Mucosa of rectum (tissue), 2 donors: ENCODE measurements around the gene TBCD.

Experiments used
- H3K27ac ChIP-seq, 2 donors: one replicate each; pipeline ENCODE4 v1.7.0; 2013; ENCODE audit warnings: inconsistent platforms in 2 of 2, low read depth in 2 of 2, low read length in 2 of 2
- H3K27me3 ChIP-seq, 2 donors: one replicate each; pipeline ENCODE4 v1.7.0; 2013; ENCODE audit warnings: low read length in 2 of 2; ENCODE audit not compliant: control insufficient read depth in 2 of 2, insufficient read depth in 2 of 2
- H3K36me3 ChIP-seq, 2 donors: one replicate each; pipeline ENCODE4 v1.7.0; 2013; ENCODE audit warnings: low read length in 2 of 2; ENCODE audit not compliant: control insufficient read depth in 2 of 2, insufficient read depth in 2 of 2
- H3K4me1 ChIP-seq, 2 donors: one replicate each; pipeline ENCODE4 v1.7.0; 2013; ENCODE audit warnings: low read length in 2 of 2, mild to moderate bottlenecking in 1 of 2; ENCODE audit not compliant: control insufficient read depth in 2 of 2, insufficient read depth in 2 of 2
- H3K4me3 ChIP-seq, 2 donors: one replicate each; pipeline ENCODE4 v1.7.0; 2013; ENCODE audit warnings: low read length in 2 of 2
- H3K9ac ChIP-seq, 2 donors: one replicate each; pipeline ENCODE4 v1.7.0; 2013; ENCODE audit warnings: low read length in 2 of 2, low read depth in 1 of 2, mild to moderate bottlenecking in 1 of 2
- H3K9me3 ChIP-seq, 2 donors: one replicate each; pipeline ENCODE4 v1.7.0; 2013; ENCODE audit warnings: low read length in 2 of 2; ENCODE audit not compliant: control insufficient read depth in 2 of 2
- donor health status: healthy.
- donor health status: Normal muscosa, but diverticular disease.

TBCD gene

DNA sequence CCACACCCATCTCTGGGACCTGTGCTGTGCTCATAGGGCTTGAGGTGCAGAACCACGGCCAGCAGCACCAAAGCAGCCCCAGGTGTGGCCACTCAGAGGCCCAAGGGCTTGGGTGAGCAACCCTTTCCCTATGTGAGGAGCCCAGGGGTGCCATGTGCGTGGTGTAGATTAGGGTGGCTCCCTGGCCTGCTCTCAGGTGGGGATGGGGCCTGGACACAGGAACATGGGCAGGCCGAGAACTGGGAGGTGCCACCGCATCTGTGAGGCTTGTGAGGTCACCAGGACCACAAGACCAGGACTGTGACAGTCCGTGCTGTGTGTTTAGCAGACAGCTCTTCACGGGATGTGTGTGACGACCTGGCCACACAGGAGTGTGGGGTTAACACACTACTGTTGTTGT lies 191.5 kb downstream of the TBCD start:
- peaks cover 37 to 41% of the 10 kb centered on the region in 2 donors for H3K36me3 ChIP-seq
- H3K4me3 ChIP-seq, result no peak overlapping the region
- no peaks in the 10 kb centered on the region for H3K27me3 ChIP-seq
- no peak overlapping the region for H3K9ac ChIP-seq
- H3K9me3 ChIP-seq, result peaks cover 8 to 9% of the 10 kb centered on the region in 2 donors
- H3K4me1 ChIP-seq, result no peaks in the 10 kb centered on the region
- H3K27ac ChIP-seq, result no peak overlapping the region

- Histone ChIP-seq H3K9ac (no peak overlapping the region), H3K27me3 (no peaks in the 10 kb centered on the region), H3K27ac (no peak overlapping the region), H3K9me3 (peaks cover 8 to 9% of the 10 kb centered on the region in 2 donors), H3K36me3 (peaks cover 37 to 40% of the 10 kb centered on the region in 2 donors), H3K4me1 (no peaks in the 10 kb centered on the region), H3K4me3 (no peak overlapping the region)
Measured at GRCh38 chr17:82943751-82944150, 191.9 kb downstream of the TBCD start.

DNA sequence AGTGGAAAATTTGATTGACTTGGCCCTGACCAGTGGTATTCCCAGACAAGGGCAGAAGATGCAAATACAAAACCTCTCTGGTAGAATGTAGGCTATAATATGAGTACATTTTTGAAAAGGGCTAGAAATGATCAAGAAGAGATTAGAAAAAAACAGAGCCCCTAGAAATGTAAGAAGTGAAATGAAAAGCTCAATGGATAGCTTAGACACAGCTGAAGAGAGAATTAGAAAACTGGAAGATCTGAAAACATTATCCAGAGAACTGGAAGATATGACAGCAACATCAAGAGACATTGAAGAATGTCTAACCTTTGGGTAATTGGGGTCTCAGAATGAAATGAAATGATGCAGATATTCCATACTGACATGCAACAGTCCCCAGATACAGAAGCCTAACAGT lies 193.1 kb downstream of the TBCD start:
- H3K4me3 ChIP-seq, result no peak overlapping the region
- no peak overlapping the region for H3K9ac ChIP-seq
- H3K4me1 ChIP-seq, result no peaks in the 10 kb centered on the region
- no peaks in the 10 kb centered on the region for H3K27me3 ChIP-seq
- peaks cover 8 to 9% of the 10 kb centered on the region in 2 donors for H3K9me3 ChIP-seq
- peaks cover 30 to 33% of the 10 kb centered on the region in 2 donors for H3K36me3 ChIP-seq
- no peak overlapping the region for H3K27ac ChIP-seq

DNA sequence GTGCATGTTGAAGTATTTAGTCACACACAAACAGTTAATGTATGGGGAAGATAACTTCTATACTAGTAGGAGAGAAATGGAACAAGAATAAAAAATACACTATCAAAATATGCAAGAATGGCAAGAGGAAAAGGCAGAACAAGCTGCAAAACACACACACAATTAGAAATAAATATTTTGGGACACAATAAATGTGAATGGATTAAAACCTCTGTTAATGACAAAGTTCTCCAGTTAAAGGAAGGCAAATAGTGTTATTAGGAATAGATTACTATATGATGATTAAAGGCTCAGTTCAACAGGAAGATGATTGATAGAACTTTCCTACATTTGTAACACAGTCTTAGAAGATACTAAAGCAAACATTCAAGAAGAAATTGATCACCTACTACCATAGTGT lies 194.2 kb downstream of the TBCD start:
- H3K4me3 ChIP-seq, result no peak overlapping the region
- H3K36me3 ChIP-seq, result peaks cover 24 to 33% of the 10 kb centered on the region in 2 donors
- no peaks in the 10 kb centered on the region for H3K4me1 ChIP-seq
- H3K9me3 ChIP-seq, result peaks cover 8 to 9% of the 10 kb centered on the region in 2 donors
- H3K27me3 ChIP-seq, result no peaks in the 10 kb centered on the region
- no peak overlapping the region for H3K9ac ChIP-seq
- no peak overlapping the region for H3K27ac ChIP-seq

DNA sequence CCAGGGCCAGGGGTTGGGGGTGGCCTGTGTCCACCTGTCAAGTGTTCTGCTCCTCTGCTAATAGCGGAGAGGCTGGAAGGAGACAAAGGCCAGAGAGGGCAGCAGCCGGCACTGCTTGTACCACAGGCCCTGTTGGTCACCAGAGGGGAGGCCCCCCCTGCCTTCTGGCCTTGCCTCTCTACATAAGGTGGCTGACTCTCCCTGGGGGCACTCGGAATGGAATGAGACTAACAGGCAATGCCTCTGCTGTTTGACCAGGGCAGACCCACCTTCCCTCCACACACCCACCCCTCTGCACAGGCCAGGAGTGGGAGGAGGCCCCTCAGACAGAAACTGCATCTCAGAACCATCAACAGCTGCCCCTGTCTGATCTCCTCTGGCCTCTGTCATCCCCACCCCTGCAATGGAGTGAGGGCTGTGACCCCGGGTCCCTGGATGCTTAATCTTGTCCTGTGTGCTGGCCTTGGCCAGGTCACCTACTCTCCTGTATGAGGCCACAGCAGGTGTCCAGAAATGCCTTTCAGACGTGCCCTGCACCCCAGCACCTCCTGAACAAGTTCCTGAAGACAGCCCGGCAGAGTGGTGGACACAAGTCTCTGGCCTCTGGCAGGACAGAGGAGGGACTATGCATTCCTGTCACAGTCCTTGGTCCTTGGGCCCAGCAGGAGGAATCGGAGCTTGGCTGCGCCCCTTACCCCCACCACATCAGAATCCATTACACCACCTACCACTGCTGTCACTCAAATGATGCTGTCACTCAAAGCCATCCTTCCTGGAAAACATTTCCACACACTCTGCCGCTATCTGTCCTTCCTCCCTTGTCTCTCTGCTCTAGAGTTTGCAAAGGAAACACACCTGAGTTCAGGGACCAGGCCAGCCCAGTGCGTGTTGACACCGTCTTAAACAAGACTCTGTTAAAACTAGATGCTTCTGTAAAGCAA lies 195.5 kb downstream of the TBCD start:
- Histone ChIP-seq H3K36me3 (peaks cover 19 to 24% of the 10 kb centered on the region in 2 donors), H3K4me3 (no peak overlapping the region), H3K27ac (no peak overlapping the region), H3K27me3 (no peaks in the 10 kb centered on the region), H3K9me3 (peaks cover 8 to 9% of the 10 kb centered on the region in 2 donors), H3K4me1 (no peaks in the 10 kb centered on the region), H3K9ac (no peak overlapping the region)

GRCh38 chr17:82948081-82948511 lies 196.2 kb downstream of the TBCD start:
- H3K9me3 ChIP-seq, result peaks cover 8 to 9% of the 10 kb centered on the region in 2 donors
- no peak overlapping the region for H3K27ac ChIP-seq
- no peaks in the 10 kb centered on the region for H3K27me3 ChIP-seq
- no peak overlapping the region for H3K9ac ChIP-seq
- H3K4me1 ChIP-seq, result no peaks in the 10 kb centered on the region
- H3K4me3 ChIP-seq, result no peak overlapping the region
- peaks cover 11 to 16% of the 10 kb centered on the region in 2 donors for H3K36me3 ChIP-seq

GRCh38 chr17:82948957-82949356 lies 197.1 kb downstream of the TBCD start:
- Histone ChIP-seq H3K36me3 (peaks cover 3 to 8% of the 10 kb centered on the region in 2 donors), H3K4me3 (no peak overlapping the region), H3K9ac (no peak overlapping the region), H3K27me3 (no peaks in the 10 kb centered on the region), H3K4me1 (no peaks in the 10 kb centered on the region), H3K9me3 (peaks cover 7 to 8% of the 10 kb centered on the region in 2 donors), H3K27ac (no peak overlapping the region)

- Histone ChIP-seq H3K4me1 (no peaks in the 10 kb centered on the region), H3K27ac (no peak overlapping the region), H3K27me3 (no peaks in the 10 kb centered on the region), H3K9me3 (peaks cover 5 to 8% of the 10 kb centered on the region in 2 donors), H3K4me3 (no peak overlapping the region), H3K9ac (no peak overlapping the region), H3K36me3 (peaks cover 3 to 4% of the 10 kb centered on the region in 2 donors)
Measured at GRCh38 chr17:82949361-82949760, 197.5 kb downstream of the TBCD start.

DNA sequence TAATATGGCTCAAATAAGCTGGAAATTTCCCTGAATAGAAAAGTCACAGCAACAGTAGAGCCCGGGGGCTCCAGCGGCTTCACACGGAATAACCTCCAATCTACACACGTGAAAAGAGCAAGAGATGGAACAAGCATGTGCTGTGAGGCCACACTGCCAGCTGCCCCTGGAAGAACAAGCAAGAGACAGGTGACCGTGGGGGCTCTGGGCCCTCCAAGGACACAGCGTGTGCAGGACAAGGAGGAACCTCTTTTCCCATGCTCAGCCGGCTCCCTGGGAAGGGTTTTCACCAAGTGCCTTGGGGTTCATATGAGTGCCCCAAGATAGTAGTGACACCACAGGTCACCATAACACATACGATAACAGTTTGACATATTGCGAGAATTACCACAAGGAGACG lies 198.1 kb downstream of the TBCD start:
- Histone ChIP-seq H3K9ac (no peak overlapping the region), H3K4me1 (no peaks in the 10 kb centered on the region), H3K27me3 (no peaks in the 10 kb centered on the region), H3K27ac (no peak overlapping the region), H3K9me3 (peaks cover 3 to 8% of the 10 kb centered on the region in 2 donors), H3K36me3 (peaks cover 0 to 3% of the 10 kb centered on the region in 2 donors), H3K4me3 (no peak overlapping the region)

DNA sequence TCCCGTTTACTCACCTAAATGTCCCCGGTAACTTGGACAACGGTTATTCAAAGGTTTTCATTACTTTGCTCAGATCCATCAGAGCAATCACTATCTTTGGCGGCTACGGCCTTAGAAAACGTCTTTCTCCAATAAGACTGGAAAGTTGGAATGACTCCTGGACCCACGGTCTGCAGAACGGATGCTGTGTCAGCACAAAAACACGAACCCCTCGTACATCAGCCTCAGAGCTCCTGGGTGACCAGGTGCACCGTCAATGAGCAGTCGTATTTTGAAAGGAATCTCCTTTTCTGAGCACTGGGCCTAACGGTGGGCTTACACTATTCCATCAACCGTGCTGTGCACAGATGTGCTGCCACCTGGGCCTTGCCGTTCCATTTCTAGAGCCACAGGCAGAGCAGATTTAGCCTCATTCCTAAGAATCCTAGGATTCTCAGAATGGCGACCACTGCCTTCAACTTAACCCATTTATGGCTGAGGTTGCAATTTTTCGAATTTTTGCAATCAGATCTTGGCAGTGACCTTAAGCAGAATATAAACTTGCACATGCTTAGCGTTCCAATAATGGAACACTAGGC lies 198.7 kb downstream of the TBCD start:
- H3K36me3 ChIP-seq, result peaks cover 0 to 2% of the 10 kb centered on the region in 2 donors
- H3K27me3 ChIP-seq, result no peaks in the 10 kb centered on the region
- no peak overlapping the region for H3K27ac ChIP-seq
- no peak overlapping the region for H3K9ac ChIP-seq
- no peak overlapping the region for H3K4me3 ChIP-seq
- no peaks in the 10 kb centered on the region for H3K4me1 ChIP-seq
- peaks cover 0 to 1% of the 10 kb centered on the region in 2 donors for H3K9me3 ChIP-seq
